Activated CD8-positive, alpha-beta T cell treated with anti-CD3 and anti-CD28 coated beads for 36 hours (primary cell): ENCODE results near the gene FRAT2. TPM values are rescaled to one million over a fixed set of nuclear protein-coding genes. Genes with fewer than 3 reads are reported as not detected.

Experiments
- ATAC-seq: fragments of 200-7000 bp; cut with Tn5 transposase; one replicate; pipeline ENCODE4 v1.10.0; 2021; ENCODE audit warnings: mild to moderate bottlenecking, moderate library complexity
- CTCF ChIA-PET: fragments of 350-600 bp; sonication (Branson Sonifier 250); formaldehyde crosslinking; loops from one replicate; lab custom pipeline; 2021; ENCODE audit warnings: antibody characterized with exemption; lab: Charles Lee
- POLR2A ChIA-PET: fragments of 350-600 bp; sonication (Branson Sonifier 250); formaldehyde crosslinking; loops from one replicate; lab custom pipeline; 2021; ENCODE audit warnings: antibody characterized with exemption; lab: Charles Lee
- DNase-seq: peaks from one replicate; pipeline ENCODE4 v3.0.0-alpha.2; 2020
- H3K27ac Mint-ChIP-seq: one replicate; pipeline ENCODE4 v1.8.0; 2021; ENCODE audit warnings: mild to moderate bottlenecking, mixed read lengths
- H3K27me3 Mint-ChIP-seq: one replicate; pipeline ENCODE4 v1.8.0; 2021; ENCODE audit warnings: mixed read lengths
- H3K36me3 Mint-ChIP-seq: one replicate; pipeline ENCODE4 v1.8.0; 2021; ENCODE audit warnings: low read depth, mixed read lengths
- H3K4me1 Mint-ChIP-seq: one replicate; pipeline ENCODE4 v1.8.0; 2021; ENCODE audit warnings: low read depth, mixed read lengths
- H3K4me3 Mint-ChIP-seq: one replicate; pipeline ENCODE4 v1.8.0; 2021; ENCODE audit warnings: mild to moderate bottlenecking, moderate library complexity, mixed read lengths
- H3K9me3 Mint-ChIP-seq: one replicate; pipeline ENCODE4 v1.8.0; 2021; ENCODE audit warnings: mixed read lengths
- CTCF ChIP-seq: fragments of 200-600 bp; IDR thresholded peaks from one replicate; pipeline ENCODE4 v1.8.0; 2022; ENCODE audit warnings: antibody characterized with exemption, mild to moderate bottlenecking
- intact Hi-C: fragments of 100-400 bp; cut with micrococcal nuclease; formaldehyde crosslinking; loops from one replicate; pipeline ENCODE4 v1.10.0; 2022
- total RNA-seq, 2 experiments: library from RNA; stranded (reverse); gene quantifications; one replicate each; pipeline ENCODE4 v1.2.3, GENCODE V29; 2021

The FRAT2 gene
- total RNA-seq, 2 experiments from 2014 or later = 5.6 to 6.4 TPM

- H3K27ac Mint-ChIP-seq = no peak overlapping the region
- H3K27me3 Mint-ChIP-seq = no peaks in the 10 kb centered on the region
- ChIA-PET CTCF (no interaction called here), POLR2A (no interaction called here)
- DNase-seq (no peak), ATAC-seq (no peak)
- no peak for TF ChIP-seq CTCF
- no peaks in the 10 kb centered on the region for H3K9me3 Mint-ChIP-seq
- H3K4me3 Mint-ChIP-seq = no peak overlapping the region
- intact Hi-C loops = no loop called here
- peaks cover 24% of the 10 kb centered on the region for H3K36me3 Mint-ChIP-seq
- no peaks in the 10 kb centered on the region for H3K4me1 Mint-ChIP-seq
These were observed 44.7 kb upstream of the FRAT2 start for GRCh38 chr10:97378933-97379921.

GRCh38 chr10:97376413-97376812 is 41.9 kb upstream of the FRAT2 start:
- ChIA-PET POLR2A (no interaction called here), CTCF (no interaction called here)
- intact Hi-C loops = no loop called here
- peaks cover 32% of the 10 kb centered on the region for H3K36me3 Mint-ChIP-seq
- H3K27me3 Mint-ChIP-seq = no peaks in the 10 kb centered on the region
- ATAC-seq = no peak
- H3K27ac Mint-ChIP-seq = no peak overlapping the region
- no peaks in the 10 kb centered on the region for H3K9me3 Mint-ChIP-seq
- H3K4me1 Mint-ChIP-seq = no peaks in the 10 kb centered on the region
- DNase-seq = no peak
- TF ChIP-seq CTCF = no peak
- no peak overlapping the region for H3K4me3 Mint-ChIP-seq

GRCh38 chr10:97373456-97373855 is 38.9 kb upstream of the FRAT2 start:
- Mint-ChIP-seq H3K27ac (no peak overlapping the region), H3K36me3 (peaks cover 38% of the 10 kb centered on the region), H3K4me1 (no peaks in the 10 kb centered on the region), H3K4me3 (no peak overlapping the region), H3K9me3 (no peaks in the 10 kb centered on the region), H3K27me3 (no peaks in the 10 kb centered on the region)
- TF ChIP-seq CTCF = no peak
- intact Hi-C loops = no loop called here
- ChIA-PET CTCF (no interaction called here), POLR2A (interaction anchor here (1.3 kb wide), 1 partner anchor 8 kb away, joined by 4 read pairs; no protein-coding TSS in a partner anchor)
- ATAC-seq (no peak), DNase-seq (no peak)

- H3K36me3 Mint-ChIP-seq = peaks cover 33% of the 10 kb centered on the region
These were observed 37.8 kb upstream of the FRAT2 start for GRCh38 chr10:97372233-97372875.

More at GRCh38 chr10:97372233-97372875, 37.8 kb upstream of the FRAT2 start:
- ATAC-seq (no peak), DNase-seq (no peak)
- intact Hi-C loops = no loop called here
- Mint-ChIP-seq H3K4me3 (no peak overlapping the region), H3K9me3 (no peaks in the 10 kb centered on the region), H3K27ac (no peak overlapping the region), H3K27me3 (no peaks in the 10 kb centered on the region), H3K4me1 (no peaks in the 10 kb centered on the region)
- TF ChIP-seq CTCF = no peak
- CTCF ChIA-PET = interaction anchor here (0.7 to 1.0 kb wide), 2 partner anchors 13 to 194 kb away, joined by 3 read pairs; no protein-coding TSS in a partner anchor
- POLR2A ChIA-PET = interaction anchor here (1.3 kb wide), 1 partner anchor 10 kb away, joined by 4 read pairs; no protein-coding TSS in a partner anchor
